GM10847 (cell line): ENCODE results near the gene TIMM44.

Source experiments
- POLR2A ChIP-seq: IDR thresholded peaks from 2 replicates; pipeline ENCODE4 v1.6.1; 2011; ENCODE audit not compliant: insufficient read length; ENCODE audit errors: extremely low read depth

Gene TIMM44

GRCh38 chr19:7888826-7889217, 54.6 kb downstream of the TIMM44 start:
- TF ChIP-seq POLR2A = no peak

GRCh38 chr19:7888145-7888825, 55.2 kb downstream of the TIMM44 start, which contains the start of gene LRRC8E:
TSS of gene LRRC8E (plus strand) at chr19:7888510. CDS start at chr19:7895604, 7,094 bp downstream.
- no peak for TF ChIP-seq POLR2A

DNA sequence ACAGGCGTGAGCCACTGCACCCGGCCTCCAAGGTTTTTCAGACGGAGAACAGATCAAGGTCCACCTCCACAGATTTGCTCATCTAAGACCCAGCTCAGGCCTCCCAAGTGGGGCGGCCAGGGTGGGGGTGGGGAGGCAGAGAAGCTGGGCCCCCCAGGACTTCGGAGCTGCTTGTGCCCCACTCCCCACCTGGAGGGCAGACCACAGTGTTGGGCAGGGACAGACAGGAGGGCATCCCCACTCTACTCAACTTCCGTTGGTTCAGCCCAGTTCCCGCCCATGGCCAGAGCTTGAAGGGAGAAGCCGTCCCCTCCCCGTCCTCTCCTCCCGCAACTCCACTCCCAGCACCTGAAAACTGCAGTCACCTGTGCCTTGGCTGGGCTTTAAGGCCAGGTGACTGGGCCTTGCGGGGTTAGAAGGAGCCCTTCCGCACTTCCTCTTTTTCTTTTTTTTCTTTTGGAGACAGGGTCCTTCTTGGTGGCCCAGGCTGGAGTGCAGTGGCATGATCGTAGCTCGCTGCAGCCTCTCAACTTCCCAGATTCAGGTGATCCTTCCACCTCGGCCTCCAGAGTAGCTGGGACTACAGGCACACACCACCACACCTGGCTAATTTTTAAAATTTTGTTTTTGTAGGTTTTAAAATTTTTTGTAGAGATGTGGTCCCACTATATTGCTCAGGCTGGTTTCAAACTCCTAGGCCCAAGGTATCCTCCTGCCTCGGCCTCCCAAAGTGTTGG, 55.9 kb downstream of the TIMM44 start:
- TF ChIP-seq POLR2A = no peak

GRCh38 chr19:7885818-7886217, 57.6 kb downstream of the TIMM44 start:
- TF ChIP-seq POLR2A = no peak

- TF ChIP-seq POLR2A = no peak
Measured at GRCh38 chr19:7883796-7884570, 59.5 kb downstream of the TIMM44 start.

- no peak for TF ChIP-seq POLR2A
Measured at GRCh38 chr19:7883105-7883504, 60.4 kb downstream of the TIMM44 start.

DNA sequence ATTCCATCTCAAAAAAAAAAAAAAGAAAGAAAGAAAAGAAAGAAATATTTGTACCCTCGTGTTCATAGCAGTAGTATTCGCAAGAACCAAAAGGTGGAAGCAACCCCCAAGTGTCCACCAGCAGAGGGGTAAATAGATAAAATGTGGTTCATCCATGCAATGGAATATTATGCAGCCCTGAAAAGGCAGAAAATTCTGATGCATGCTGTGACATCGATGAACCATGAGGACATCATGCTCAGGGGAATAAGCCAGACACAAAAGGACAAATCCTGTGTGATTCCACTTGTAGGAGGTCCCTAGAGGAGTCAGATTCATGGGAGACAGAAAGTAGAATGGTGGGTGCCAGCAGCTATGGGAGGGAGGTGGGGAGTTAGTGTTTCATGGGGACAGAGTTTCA, 61.6 kb downstream of the TIMM44 start:
- TF ChIP-seq POLR2A = no peak

DNA sequence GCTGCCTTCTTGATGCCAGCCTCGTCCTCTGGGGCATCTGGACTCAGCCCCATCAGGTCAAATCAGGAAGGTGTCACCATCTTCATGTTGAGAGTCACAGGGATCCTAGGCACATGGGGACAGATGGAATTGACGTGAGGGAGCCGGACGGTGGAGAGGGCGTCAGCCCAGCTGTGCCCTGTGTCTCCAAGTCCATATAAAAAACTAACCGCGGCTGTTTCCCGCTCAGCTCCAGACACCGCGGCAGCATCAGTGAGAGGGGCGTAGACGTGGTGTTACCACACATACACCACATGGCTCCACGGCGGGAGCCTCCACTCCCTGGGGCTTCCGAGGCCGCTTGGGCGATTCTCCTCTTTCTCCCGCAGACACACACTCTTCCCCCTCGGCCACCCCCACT, 63.6 kb downstream of the TIMM44 start:
- TF ChIP-seq POLR2A = no peak

DNA sequence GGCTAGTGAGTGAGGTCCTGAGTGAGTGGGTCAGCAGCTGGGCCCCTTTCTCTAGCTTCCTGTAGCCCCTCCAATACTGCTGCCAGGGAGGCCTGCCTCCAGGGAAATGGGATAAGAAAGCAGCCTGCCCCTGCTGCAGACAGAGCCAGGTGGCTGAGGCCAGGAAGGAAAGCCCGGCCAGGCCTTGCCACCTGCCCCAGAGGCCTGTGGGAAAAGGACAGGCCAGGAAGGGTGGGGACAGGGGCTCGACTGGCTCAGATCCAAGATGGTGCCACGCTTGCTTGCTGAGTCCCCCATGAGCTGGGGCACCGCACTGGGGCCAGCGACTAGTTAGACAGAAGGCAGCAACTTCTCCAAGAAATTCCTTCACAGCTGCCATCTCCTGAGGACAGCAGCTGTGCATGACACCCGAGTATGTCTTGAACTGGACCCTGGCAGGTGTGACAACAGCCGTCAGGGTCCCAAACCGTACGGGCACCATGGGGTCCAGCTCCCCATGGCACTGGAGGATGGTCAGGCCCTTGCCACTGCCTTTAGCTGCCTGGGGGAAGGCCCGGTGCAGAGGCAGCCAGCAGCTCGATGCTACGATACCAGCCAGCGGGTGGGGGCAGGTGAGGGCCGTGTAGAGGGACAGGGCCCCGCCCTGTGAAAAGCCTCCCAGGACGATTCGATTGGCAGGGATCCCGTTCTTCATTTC, 64.2 kb downstream of the TIMM44 start:
- no peak for TF ChIP-seq POLR2A

- no peak for TF ChIP-seq POLR2A
Measured at GRCh38 chr19:7877249-7877836, 66.1 kb downstream of the TIMM44 start.
